GM20000 (cell line): ENCODE results near the gene KCNK1.

Experiments used
- DNase-seq: peaks from one replicate; pipeline ENCODE4 v3.0.0; 2012; ENCODE audit warnings: low spot score
- TF ChIP-seq, protein P1 (sequence below): IDR thresholded peaks from 2 replicates; pipeline ENCODE4 v1.5.1; 2012; ENCODE audit warnings: mild to moderate bottlenecking, control low read depth; ENCODE audit errors: extremely low read depth, missing control alignments

Gene KCNK1

DNA sequence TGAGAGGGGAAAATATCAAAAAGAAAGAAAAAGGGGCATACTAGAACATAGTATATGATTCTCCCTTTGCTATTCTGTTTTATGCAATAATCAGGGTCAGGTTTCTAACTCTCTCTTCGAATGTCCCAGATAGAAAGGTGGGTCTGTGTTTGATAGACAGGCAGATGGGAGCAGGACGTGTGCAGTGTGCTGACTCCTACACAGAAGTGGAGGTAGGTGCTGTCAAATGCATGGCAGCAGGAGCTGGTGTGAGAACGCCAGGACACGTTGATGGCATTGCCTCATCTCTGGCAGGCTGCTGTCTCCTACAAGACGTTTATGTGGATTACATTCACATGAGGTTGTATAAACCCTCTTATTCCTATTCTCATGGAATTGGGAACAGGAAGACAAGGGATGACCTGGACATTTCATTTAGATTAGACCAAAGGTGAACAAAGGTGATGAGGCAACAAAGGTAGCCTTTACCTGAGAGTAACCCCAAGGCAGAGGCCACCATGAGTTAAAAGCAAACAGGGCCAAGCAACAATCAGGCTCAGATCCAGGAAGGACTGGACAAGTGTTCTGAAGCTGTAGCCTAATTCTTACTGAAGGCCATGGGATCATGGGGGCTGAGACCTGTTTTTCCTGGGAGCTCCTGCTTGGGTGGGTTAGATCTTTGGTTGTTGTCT lies 37.8 kb downstream of the KCNK1 start:
- TF ChIP-seq, protein P1, sequence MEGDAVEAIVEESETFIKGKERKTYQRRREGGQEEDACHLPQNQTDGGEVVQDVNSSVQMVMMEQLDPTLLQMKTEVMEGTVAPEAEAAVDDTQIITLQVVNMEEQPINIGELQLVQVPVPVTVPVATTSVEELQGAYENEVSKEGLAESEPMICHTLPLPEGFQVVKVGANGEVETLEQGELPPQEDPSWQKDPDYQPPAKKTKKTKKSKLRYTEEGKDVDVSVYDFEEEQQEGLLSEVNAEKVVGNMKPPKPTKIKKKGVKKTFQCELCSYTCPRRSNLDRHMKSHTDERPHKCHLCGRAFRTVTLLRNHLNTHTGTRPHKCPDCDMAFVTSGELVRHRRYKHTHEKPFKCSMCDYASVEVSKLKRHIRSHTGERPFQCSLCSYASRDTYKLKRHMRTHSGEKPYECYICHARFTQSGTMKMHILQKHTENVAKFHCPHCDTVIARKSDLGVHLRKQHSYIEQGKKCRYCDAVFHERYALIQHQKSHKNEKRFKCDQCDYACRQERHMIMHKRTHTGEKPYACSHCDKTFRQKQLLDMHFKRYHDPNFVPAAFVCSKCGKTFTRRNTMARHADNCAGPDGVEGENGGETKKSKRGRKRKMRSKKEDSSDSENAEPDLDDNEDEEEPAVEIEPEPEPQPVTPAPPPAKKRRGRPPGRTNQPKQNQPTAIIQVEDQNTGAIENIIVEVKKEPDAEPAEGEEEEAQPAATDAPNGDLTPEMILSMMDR: no peak
- DNase-seq: no peak

DNA sequence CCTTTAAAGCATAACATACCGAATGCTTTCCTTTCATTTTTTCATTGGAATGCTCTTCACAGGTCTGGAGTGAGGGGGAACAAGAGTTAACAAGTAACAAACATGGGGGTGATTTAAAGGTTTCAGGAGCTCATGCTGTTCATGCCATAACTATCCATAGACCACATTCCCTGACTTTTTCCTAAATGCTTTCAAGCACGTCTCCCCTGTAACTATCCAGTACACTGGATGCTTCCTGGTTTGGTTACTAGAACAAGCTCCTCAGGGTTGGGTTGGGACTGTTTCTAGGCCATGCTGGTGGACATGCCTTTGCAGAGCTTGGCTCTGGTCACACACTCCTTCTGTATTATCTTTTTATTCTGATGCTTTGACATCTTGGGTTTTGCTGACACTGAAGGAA lies 38.6 kb downstream of the KCNK1 start:
- TF ChIP-seq, protein P1: no peak
- no peak for DNase-seq

DNA sequence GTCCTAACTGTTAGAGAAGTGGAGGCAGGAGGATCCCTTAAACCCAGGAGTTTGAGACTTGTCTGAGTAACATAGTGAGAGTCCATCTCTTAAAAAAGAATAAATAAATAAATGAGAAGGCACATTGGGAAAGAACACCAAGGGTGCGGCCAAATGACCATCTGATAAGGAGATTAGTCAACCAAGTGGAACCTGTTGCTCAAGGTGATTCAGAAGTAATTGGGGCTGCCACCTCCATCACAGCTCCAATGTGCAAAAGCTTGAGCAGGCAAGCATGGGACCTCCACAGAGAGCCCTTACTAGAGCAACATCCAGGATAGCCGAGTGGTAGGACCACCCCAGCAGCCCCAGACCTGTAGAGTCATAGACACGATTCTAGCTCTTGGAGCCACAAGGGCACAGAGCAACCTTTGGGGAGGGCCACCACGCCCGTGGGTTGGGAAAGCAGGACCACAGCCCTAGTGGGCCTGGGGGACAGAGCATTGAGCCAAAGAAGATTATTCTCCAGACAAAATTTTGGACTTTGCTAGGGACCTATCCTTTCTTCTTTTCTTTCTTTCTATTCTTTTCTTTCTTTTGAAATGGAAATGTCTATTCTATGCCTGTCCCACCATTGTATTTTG lies 40.9 kb downstream of the KCNK1 start:
- TF ChIP-seq, protein P1: no peak
- no peak for DNase-seq

DNA sequence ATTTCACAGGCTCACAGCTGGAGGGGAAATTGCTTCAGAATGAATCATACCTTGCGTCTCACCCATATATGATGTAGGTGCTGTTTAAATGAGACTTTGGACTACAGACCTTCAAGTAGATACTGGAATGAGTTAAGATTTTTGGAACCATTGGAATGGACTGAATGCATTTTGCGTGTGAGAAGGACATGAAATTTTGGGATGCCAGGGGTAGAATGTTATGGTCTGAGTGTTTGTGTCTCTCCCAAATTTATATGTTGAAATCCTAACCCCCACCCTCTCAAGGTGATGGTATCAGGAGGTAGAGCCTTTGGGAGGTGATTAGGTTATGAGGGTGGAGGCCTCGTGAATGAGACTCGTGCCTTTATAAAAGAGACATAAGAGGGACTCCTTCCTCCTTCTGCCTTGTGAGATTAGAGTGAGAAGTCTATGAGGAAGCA lies 41.4 kb downstream of the KCNK1 start:
- DNase-seq: no peak
- TF ChIP-seq, protein P1: no peak

DNA sequence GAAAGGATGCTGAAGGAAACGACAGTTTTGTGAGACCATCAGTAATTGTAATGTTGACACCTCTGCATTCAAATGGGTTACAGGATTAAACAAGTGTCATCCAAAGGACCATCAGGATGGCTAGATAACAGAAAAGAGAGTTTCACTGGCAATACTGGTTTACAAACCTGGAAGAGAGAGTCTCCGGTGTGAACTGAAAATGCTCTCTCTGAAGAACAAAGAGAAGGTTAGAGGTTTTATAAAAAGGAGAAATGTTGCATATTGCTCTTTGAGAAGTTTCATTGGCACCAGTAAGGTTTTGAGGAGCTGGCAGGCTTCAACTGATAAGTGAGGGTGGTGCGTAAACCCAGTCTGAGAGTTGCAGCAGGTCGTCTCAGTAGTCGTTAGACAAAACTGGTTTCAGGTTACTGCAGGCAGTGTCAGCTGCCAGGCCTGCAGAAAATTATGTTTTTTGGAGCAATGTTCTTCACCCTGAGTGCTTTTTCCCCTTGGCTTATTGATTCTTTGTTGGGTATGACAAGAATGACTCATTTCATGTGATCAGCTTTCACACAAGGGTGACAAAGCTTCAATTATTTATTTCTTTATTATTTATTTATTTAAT lies 42.2 kb downstream of the KCNK1 start:
- TF ChIP-seq, protein P1: no peak
- DNase-seq: no peak

DNA sequence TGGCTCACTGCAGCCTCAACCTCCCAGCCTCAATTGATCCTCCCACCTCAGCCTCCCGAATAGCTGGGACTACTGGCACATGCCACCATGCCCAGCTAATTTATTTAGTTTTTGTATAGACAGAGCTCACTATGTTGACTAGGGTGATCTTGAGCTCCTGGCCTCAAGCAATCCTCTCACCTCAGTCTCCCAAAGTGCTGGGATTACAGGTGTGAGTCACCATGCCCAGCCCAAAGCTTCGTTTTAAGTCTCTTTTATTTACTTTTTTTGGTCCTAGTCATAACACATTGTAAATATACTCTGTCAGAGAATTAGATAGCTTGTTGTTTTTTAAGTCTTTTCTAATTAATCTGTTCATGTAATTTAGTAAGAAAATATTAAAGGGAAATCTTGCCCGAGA lies 42.8 kb downstream of the KCNK1 start:
- no peak for DNase-seq
- TF ChIP-seq, protein P1: no peak

DNA sequence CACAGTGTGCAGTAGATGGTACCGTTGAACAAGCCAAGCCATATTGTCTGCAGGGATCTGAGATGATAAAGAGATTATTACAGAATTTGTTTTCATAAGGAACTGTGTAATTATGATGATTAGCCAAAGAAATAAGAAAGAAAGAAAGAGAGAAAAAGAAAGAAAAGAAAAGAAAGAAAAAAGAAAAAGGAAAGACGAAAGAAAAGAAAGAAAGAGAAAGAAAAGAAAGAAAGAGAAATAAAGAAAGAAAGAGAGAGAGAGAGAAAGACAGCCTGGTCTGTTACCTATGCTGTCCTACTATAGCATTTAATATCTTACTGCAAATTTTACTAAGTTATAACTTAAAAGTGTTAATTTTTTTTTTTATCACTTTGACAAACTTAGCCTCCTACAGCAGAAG lies 43.6 kb downstream of the KCNK1 start:
- DNase-seq: no peak
- TF ChIP-seq, protein P1: no peak
